M059J (cell line): ENCODE data around the gene BMP10. TPM values are rescaled to one million over a fixed set of nuclear protein-coding genes. Genes with fewer than 3 reads are reported as not detected.

Source experiments
- DNase-seq: peaks from one replicate; pipeline ENCODE4 v3.0.0-alpha.2; 2012; ENCODE audit warnings: low read depth
- total RNA-seq: library from RNA; depleted of rRNA; stranded (reverse); fragments of >200 nt; shearing (Covaris generic); gene quantifications from 2 replicates; pipeline ENCODE4 v1.2.3, GENCODE V29; 2014

Gene BMP10
- total RNA-seq, 1 experiment from 2014 or later = not detected

GRCh38 chr2:68850524-68850923, 20.7 kb downstream of the BMP10 start:
- no peak for DNase-seq

- peak; percentile 82 for DNase-seq
Measured at GRCh38 chr2:68849579-68850030, 21.6 kb downstream of the BMP10 start.

GRCh38 chr2:68847751-68848150, 23.4 kb downstream of the BMP10 start:
- DNase-seq = no peak

- DNase-seq = no peak
Measured at GRCh38 chr2:68846091-68846490, 25.1 kb downstream of the BMP10 start.

GRCh38 chr2:68845043-68845442, 26.2 kb downstream of the BMP10 start:
- no peak for DNase-seq

GRCh38 chr2:68839260-68839833, 31.9 kb downstream of the BMP10 start:
- DNase-seq = peak; percentile 21

GRCh38 chr2:68838641-68839040, 32.6 kb downstream of the BMP10 start:
- DNase-seq = no peak

GRCh38 chr2:68837861-68838341, 33.3 kb downstream of the BMP10 start:
- DNase-seq = peak; percentile 84

- DNase-seq = no peak
Measured at GRCh38 chr2:68837164-68837860, 33.9 kb downstream of the BMP10 start.

- no peak for DNase-seq
Measured at GRCh38 chr2:68835621-68836020, 35.6 kb downstream of the BMP10 start.

GRCh38 chr2:68834737-68835376, 36.3 kb downstream of the BMP10 start:
- DNase-seq = no peak

- no peak for DNase-seq
Measured at GRCh38 chr2:68833162-68833561, 38.0 kb downstream of the BMP10 start.

GRCh38 chr2:68832233-68832869, 38.8 kb downstream of the BMP10 start:
- DNase-seq = peak; percentile 68

- DNase-seq = peak; percentile 74
Measured at GRCh38 chr2:68831686-68832232, 39.4 kb downstream of the BMP10 start.

- DNase-seq = no peak
Measured at GRCh38 chr2:68829749-68830148, 41.4 kb downstream of the BMP10 start.

GRCh38 chr2:68828887-68829708, 42.1 kb downstream of the BMP10 start:
- peak; percentile 97 for DNase-seq

GRCh38 chr2:68827666-68828065, 43.5 kb downstream of the BMP10 start:
- peak; percentile 19 for DNase-seq

GRCh38 chr2:68825866-68826265, 45.3 kb downstream of the BMP10 start:
- no peak for DNase-seq

GRCh38 chr2:68824831-68825230, 46.4 kb downstream of the BMP10 start:
- DNase-seq = peak; percentile 82

GRCh38 chr2:68822207-68822872, 48.9 kb downstream of the BMP10 start:
- DNase-seq = no peak

- no peak for DNase-seq
Measured at GRCh38 chr2:68819556-68819955, 51.6 kb downstream of the BMP10 start.
